Upper lobe of left lung (tissue), 4 donors: Measurements from ENCODE around the gene TOMM22.

Source experiments
- EP300 ChIP-seq, 4 donors: sonication (generic); formaldehyde crosslinking; IDR thresholded peaks; one replicate each; pipeline ENCODE4 v1.5.1; 2017; ENCODE audit warnings: antibody characterized with exemption in 4 of 4, control low read depth in 2 of 4
- POLR2A ChIP-seq, 4 donors: fragments of 450-650 bp; IDR thresholded peaks; one replicate each; pipeline ENCODE4 v1.5.1; 2016 to 2017; ENCODE audit warnings: antibody characterized with exemption in 4 of 4, mild to moderate bottlenecking in 2 of 4

DNA sequence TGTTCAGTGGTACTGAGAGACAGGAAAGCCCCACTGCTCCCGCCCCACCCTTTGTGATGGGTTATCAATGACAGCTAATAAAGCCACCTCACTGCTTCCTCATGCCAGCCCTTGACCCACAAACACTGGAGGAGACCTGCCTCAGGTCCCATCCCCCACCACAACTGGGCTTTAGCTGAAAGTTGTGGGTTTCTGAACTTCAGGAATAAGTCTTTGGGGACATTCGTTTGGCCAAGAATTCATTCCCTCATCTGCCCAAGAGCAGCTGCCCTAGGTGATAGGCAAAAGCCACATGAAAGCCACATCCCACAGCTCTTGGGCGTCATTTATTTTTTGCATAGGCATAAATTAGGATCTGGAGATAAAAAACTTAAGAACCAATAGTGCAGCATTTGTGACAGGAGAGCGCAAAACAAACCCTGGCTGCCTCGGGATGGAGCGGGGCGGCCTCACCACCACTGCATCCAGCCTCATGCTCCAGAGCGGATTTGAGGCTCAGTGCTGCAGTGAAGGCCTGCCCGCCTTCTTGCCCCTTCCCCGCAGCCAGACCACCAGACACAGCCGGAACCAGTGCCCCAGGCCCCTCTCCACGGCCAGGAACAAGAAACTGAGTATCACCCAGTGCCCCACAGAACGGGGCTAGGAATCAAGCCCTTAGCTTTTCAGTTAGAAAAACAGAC is 52.8 kb downstream of the TOMM22 start:
- TF ChIP-seq POLR2A (IDR thresholded peaks at IDR 0.05) = no peak
- TF ChIP-seq EP300 (IDR thresholded peaks at IDR 0.05) = no peak
